NCI-H128 (cell line): ENCODE results near the gene SOBP.
A peak's percentile ranks its signal among the peaks of the same experiment; 100 is the strongest.
"Not testable (repeated sequence)": the region's sequence is repeated elsewhere in the genome, so short reads cannot be mapped to it uniquely, and the experiment has no call there.

Source experiments
- DNase-seq: peaks from one replicate; lab custom pipeline; 2025; ENCODE audit not compliant: unreplicated experiment; lab: John Stamatoyannopoulos, UW

The SOBP gene

GRCh38 chr6:107489636-107490565, at the start of gene SOBP:
Gene SOBP, plus strand, starts transcription at chr6:107490117. Its CDS starts 500 bp downstream, at chr6:107490617.
- peak; percentile 43 for DNase-seq

- DNase-seq: no peak
These were observed 49.0 kb upstream of the SOBP start for GRCh38 chr6:107440936-107441335.

- no peak for DNase-seq
These were observed 48.2 kb upstream of the SOBP start for GRCh38 chr6:107441682-107442081.

GRCh38 chr6:107442938-107443607, 46.8 kb upstream of the SOBP start:
- no peak for DNase-seq

- no peak for DNase-seq
These were observed 46.2 kb upstream of the SOBP start for GRCh38 chr6:107443608-107444267.

GRCh38 chr6:107444277-107444676, 45.6 kb upstream of the SOBP start:
- DNase-seq: no peak

GRCh38 chr6:107447663-107448216, 42.2 kb upstream of the SOBP start:
- no peak for DNase-seq

GRCh38 chr6:107448776-107449175, 41.1 kb upstream of the SOBP start:
- DNase-seq: no peak

- no peak for DNase-seq
These were observed 31.1 kb upstream of the SOBP start for GRCh38 chr6:107458672-107459282.

- peak; percentile 94 for DNase-seq
These were observed 30.4 kb upstream of the SOBP start, which contains the start of gene PDSS2 for GRCh38 chr6:107459283-107460082. Gene PDSS2, minus strand, starts transcription at chr6:107459564. Its CDS starts 279 bp downstream, at chr6:107459285.

GRCh38 chr6:107460083-107460631, 29.8 kb upstream of the SOBP start:
- no peak for DNase-seq

- DNase-seq: no peak
These were observed 23.9 kb upstream of the SOBP start for GRCh38 chr6:107466062-107466461.

GRCh38 chr6:107470364-107470763, 19.6 kb upstream of the SOBP start:
- no peak for DNase-seq

GRCh38 chr6:107473660-107474059, 16.3 kb upstream of the SOBP start:
- DNase-seq: no peak

GRCh38 chr6:107475360-107475759, 14.6 kb upstream of the SOBP start:
- DNase-seq: not testable (repeated sequence)

- not testable (repeated sequence) for DNase-seq
These were observed 14.1 kb upstream of the SOBP start for GRCh38 chr6:107475826-107476225.

- DNase-seq: no peak
These were observed 10.7 kb upstream of the SOBP start for GRCh38 chr6:107479089-107479690.

GRCh38 chr6:107485157-107485556, 4.8 kb upstream of the SOBP start:
- DNase-seq: no peak

- no peak for DNase-seq
These were observed 1.6 kb upstream of the SOBP start for GRCh38 chr6:107488174-107488874.
